SU-DHL-6 (cell line): ENCODE data around the gene DIP2C.

ENCODE experiments used
- EZH2phosphoT487 ChIP-seq: fragments of 200-600 bp; sonication (generic), shearing (Covaris generic); conservative IDR thresholded peaks from 2 replicates; pipeline ENCODE4 v1.6.1; 2018; ENCODE audit warnings: mild to moderate bottlenecking, antibody characterized with exemption, low read length, moderate library complexity, mixed read lengths
- TF ChIP-seq, protein P1 (sequence below): fragments of 200-600 bp; sonication (generic); IDR thresholded peaks from one replicate; pipeline ENCODE4 v1.5.1; 2017; ENCODE audit warnings: antibody characterized with exemption, mild to moderate bottlenecking, low read length, moderate library complexity; ENCODE audit not compliant: insufficient read depth, poor library complexity, severe bottlenecking

- no peak for TF ChIP-seq EZH2phosphoT487
- TF ChIP-seq, protein P1, sequence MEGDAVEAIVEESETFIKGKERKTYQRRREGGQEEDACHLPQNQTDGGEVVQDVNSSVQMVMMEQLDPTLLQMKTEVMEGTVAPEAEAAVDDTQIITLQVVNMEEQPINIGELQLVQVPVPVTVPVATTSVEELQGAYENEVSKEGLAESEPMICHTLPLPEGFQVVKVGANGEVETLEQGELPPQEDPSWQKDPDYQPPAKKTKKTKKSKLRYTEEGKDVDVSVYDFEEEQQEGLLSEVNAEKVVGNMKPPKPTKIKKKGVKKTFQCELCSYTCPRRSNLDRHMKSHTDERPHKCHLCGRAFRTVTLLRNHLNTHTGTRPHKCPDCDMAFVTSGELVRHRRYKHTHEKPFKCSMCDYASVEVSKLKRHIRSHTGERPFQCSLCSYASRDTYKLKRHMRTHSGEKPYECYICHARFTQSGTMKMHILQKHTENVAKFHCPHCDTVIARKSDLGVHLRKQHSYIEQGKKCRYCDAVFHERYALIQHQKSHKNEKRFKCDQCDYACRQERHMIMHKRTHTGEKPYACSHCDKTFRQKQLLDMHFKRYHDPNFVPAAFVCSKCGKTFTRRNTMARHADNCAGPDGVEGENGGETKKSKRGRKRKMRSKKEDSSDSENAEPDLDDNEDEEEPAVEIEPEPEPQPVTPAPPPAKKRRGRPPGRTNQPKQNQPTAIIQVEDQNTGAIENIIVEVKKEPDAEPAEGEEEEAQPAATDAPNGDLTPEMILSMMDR, result no peak
These were observed 332.1 kb downstream of the DIP2C start for GRCh38 chr10:357201-357950.
